Mesenchymal stem cell (in vitro differentiated cells and primary cell): ENCODE measurements around the gene MRGPRF.

Source experiments
- DNase-seq: peaks from one replicate; pipeline ENCODE4 v3.0.0-alpha.2; 2013
- H2AFZ ChIP-seq: one replicate; pipeline ENCODE4 v1.6.1; 2013; ENCODE audit warnings: low read depth, mild to moderate bottlenecking, control low read depth, inconsistent platforms, low read length, moderate library complexity
- H2AK5ac ChIP-seq: 2 replicates; pipeline ENCODE4 v1.6.1; 2013; ENCODE audit warnings: low read length, moderate library complexity, mild to moderate bottlenecking, inconsistent platforms; ENCODE audit not compliant: severe bottlenecking
- H2BK120ac ChIP-seq: one replicate; pipeline ENCODE4 v1.6.1; 2013; ENCODE audit warnings: low read depth, mild to moderate bottlenecking, inconsistent platforms, low read length, moderate library complexity
- H2BK12ac ChIP-seq, 2 experiments: one replicate each; pipeline ENCODE4 v1.6.1; 2013; ENCODE audit warnings: inconsistent platforms in 2 of 2, low read length in 2 of 2, mild to moderate bottlenecking in 2 of 2, moderate library complexity in 2 of 2, control low read depth in 1 of 2
- H2BK15ac ChIP-seq: one replicate; pipeline ENCODE4 v1.6.1; 2013; ENCODE audit warnings: mild to moderate bottlenecking, low read depth, inconsistent platforms; ENCODE audit not compliant: poor library complexity, severe bottlenecking
- H2BK5ac ChIP-seq: 2 replicates; pipeline ENCODE4 v1.6.1; 2013; ENCODE audit warnings: low read depth, mild to moderate bottlenecking, low read length, control low read depth, inconsistent platforms; ENCODE audit not compliant: poor library complexity, severe bottlenecking
- H3K14ac ChIP-seq, 2 experiments: one replicate each; pipeline ENCODE4 v1.6.1; 2013; ENCODE audit warnings: inconsistent platforms in 2 of 2, low read length in 2 of 2, control low read depth in 1 of 2, mild to moderate bottlenecking in 1 of 2, moderate library complexity in 1 of 2
- H3K18ac ChIP-seq, 2 experiments: one replicate each; pipeline ENCODE4 v1.6.1; 2013; ENCODE audit warnings: inconsistent platforms in 2 of 2, low read length in 2 of 2, control low read depth in 1 of 2, low read depth in 1 of 2, mild to moderate bottlenecking in 1 of 2
- H3K23ac ChIP-seq, 2 experiments: one replicate each; pipeline ENCODE4 v1.6.1; 2013; ENCODE audit warnings: inconsistent platforms in 2 of 2, low read length in 2 of 2, mild to moderate bottlenecking in 2 of 2, moderate library complexity in 2 of 2, control low read depth in 1 of 2
- H3K27ac ChIP-seq: 2 replicates; pipeline ENCODE4 v1.5.1; 2013; ENCODE audit warnings: mild to moderate bottlenecking, moderate library complexity, low read length, control low read depth, inconsistent platforms; ENCODE audit not compliant: poor library complexity, severe bottlenecking
- H3K27me3 ChIP-seq, 2 experiments: 2 replicates each; pipeline versions ENCODE4 v1.6.1 to v1.7.0; 2013; ENCODE audit warnings: low read length in 2 of 2, mild to moderate bottlenecking in 2 of 2, moderate library complexity in 2 of 2, control low read depth in 1 of 2, inconsistent platforms in 1 of 2; ENCODE audit not compliant: control insufficient read depth in 1 of 2, insufficient read depth in 1 of 2
- H3K36me3 ChIP-seq, 2 experiments: 2 replicates each; pipeline versions ENCODE4 v1.6.1 to v1.7.0; 2013; ENCODE audit warnings: low read length in 2 of 2, control low read depth in 1 of 2, inconsistent platforms in 1 of 2, low read depth in 1 of 2, mild to moderate bottlenecking in 1 of 2; ENCODE audit not compliant: insufficient read depth in 2 of 2, control insufficient read depth in 1 of 2
- H3K4ac ChIP-seq, 2 experiments: one replicate each; pipeline ENCODE4 v1.6.1; 2013; ENCODE audit warnings: inconsistent platforms in 2 of 2, low read length in 2 of 2, mild to moderate bottlenecking in 2 of 2, moderate library complexity in 2 of 2, control low read depth in 1 of 2, low read depth in 1 of 2
- H3K4me1 ChIP-seq: 2 replicates; pipeline ENCODE4 v1.6.1; 2013; ENCODE audit warnings: low read depth, low read length, control low read depth; ENCODE audit not compliant: control insufficient read depth, insufficient read depth
- H3K4me2 ChIP-seq: 2 replicates; pipeline ENCODE4 v1.6.1; 2013; ENCODE audit warnings: low read length, mild to moderate bottlenecking, inconsistent platforms; ENCODE audit not compliant: poor library complexity, severe bottlenecking
- H3K4me3 ChIP-seq, 2 experiments: 2 replicates each; pipeline versions ENCODE4 v1.5.1 to v1.7.0; 2013; ENCODE audit warnings: low read length in 2 of 2, mild to moderate bottlenecking in 2 of 2, control low read depth in 1 of 2, low read depth in 1 of 2; ENCODE audit not compliant: insufficient read depth in 1 of 2
- H3K79me1 ChIP-seq: replicated peaks from 2 replicates; pipeline ENCODE4 v1.6.1; 2013; ENCODE audit warnings: mild to moderate bottlenecking, control low read depth, low read length, inconsistent platforms; ENCODE audit not compliant: poor library complexity, severe bottlenecking
- H3K9ac ChIP-seq: 2 replicates; pipeline ENCODE4 v1.7.0; 2013; ENCODE audit warnings: mild to moderate bottlenecking, low read length, moderate library complexity
- H3K9me3 ChIP-seq: 2 replicates; pipeline ENCODE4 v1.7.0; 2013; ENCODE audit warnings: mild to moderate bottlenecking, low read length; ENCODE audit not compliant: control insufficient read depth
- H4K8ac ChIP-seq: one replicate; pipeline ENCODE4 v1.6.1; 2013; ENCODE audit warnings: inconsistent platforms, mild to moderate bottlenecking, low read length, moderate library complexity
- H4K91ac ChIP-seq: one replicate; pipeline ENCODE4 v1.6.1; 2013; ENCODE audit warnings: mild to moderate bottlenecking, low read length, inconsistent platforms
- WGBS: methylation state at CpG from one replicate; pipeline ENCODE4 v1.1.7; 2013; ENCODE audit warnings: mixed read lengths; 5-methylcytosine and 5-hydroxymethylcytosine counted together

The MRGPRF gene

DNA sequence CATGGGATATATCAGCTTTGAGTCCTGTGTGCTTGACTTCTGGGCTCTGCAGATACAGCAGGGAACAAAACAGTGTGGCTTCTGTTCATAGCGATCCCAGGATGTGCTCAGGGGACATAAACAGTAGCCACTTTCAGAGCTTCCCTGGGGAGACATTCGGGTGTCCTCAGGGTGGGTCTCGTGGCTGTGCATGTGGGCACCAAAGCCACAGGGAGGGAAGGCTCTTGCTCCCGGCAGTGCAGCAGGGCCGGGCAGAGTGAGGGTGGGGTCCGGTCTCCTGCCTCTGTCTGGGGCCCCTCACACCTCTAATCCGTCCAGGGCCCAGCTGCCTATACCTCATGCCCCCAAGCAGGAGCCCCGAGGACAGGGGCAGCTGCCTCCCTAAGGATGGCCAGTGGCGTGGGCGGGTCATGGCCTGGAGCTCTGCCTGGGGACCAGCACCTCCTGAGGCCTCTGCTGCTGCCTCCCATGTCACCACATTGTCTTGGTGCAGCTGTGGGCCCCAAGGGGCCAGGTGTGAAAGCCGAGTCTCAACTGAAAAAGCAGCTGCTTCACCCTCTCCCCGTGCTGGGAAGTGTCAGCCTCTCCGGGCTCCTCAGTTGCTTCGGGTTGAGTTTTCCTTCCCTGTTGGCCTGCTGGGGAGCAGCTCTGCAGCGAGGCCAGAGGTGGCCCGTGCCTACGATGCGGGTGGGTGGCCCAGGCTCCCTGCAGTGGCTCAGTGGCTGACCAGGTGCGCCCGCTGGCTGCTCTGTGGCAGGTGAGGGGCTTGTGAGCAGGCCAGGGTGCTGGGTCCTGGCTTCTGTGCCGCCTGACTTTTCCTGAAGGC is 39.5 kb upstream of the MRGPRF start:
- 88% methylated on average over 21 of the region's 21 CpGs for WGBS

DNA sequence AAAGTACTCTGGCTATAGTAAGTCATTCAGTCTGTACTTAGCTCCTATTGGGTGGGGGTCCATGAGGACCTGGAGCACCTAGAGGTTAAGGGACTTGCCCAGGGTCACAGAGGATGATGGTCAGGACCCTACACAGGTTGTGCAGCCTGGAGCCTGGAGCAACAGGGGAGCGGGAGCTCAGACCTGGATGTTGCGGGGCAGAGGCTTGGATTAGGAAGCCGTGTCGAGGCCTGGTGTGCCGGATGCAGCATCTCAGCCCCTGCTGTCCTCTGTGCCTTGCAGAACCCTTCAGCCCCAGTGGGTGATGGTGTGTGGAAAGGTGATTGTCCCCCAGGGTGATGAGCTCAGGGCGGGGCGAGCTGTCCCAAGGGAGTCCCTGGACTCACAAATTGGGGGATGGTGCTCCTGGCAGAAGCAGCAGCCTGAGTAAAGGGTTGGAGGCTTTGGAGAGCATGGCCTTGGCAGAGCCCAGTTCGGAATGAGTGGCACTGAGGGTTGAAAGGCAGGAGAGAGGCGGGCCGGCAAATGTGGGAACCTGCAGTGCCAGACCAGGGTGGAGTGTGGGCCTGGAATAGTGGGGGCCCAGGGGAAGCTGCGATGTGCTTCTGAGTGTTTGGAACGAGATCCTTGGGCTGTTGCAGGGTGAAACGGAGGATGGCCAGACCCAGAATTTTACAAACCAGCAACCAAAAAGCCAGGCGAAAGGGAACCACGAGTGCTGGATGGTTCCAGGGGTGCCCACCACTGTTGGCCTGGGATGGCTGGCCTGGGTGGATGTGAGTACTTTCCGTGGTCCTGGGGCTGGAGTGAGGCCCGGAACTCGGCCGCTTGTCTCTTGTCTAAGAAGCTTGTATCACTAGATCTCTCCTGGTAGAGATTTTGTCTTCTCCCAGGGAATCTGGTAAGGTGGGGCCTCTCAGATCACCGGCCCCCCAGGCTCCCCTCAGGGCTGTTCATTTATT is 38.6 kb upstream of the MRGPRF start:
- Histone ChIP-seq H3K27ac (no peak overlapping the region), H3K9me3 (no peaks in the 10 kb centered on the region), H3K36me3 (peaks cover 24 to 33% of the 10 kb centered on the region in 2 experiments), H3K18ac (no peak overlapping the region), H3K4me2 (no peak overlapping the region), H2AK5ac (no peak overlapping the region), H2BK12ac (peak overlapping the region in 1 of 2 experiments; percentile 15), H3K4ac (no peak overlapping the region), H3K14ac (no peak overlapping the region), H3K79me1 (peaks cover 55% of the 10 kb centered on the region), H3K27me3 (no peaks in the 10 kb centered on the region), H2BK5ac (no peak overlapping the region), H3K23ac (peak overlapping the region in 1 of 2 experiments; percentile 79), H3K4me3 (peak overlapping the region in 1 of 2 experiments; percentile 8), H2AFZ (no peak overlapping the region), H3K9ac (peak overlapping the region; percentile 37), H4K8ac (peak overlapping the region; percentile 12), H3K4me1 (peaks cover 19% of the 10 kb centered on the region), H4K91ac (no peak overlapping the region), H2BK15ac (no peak overlapping the region), H2BK120ac (no peak overlapping the region)
- 94% methylated on average over 20 of the region's 20 CpGs for WGBS
- DNase-seq, result no peak

More for the DNA sequence above, 39.5 kb upstream of the MRGPRF start:
- H3K4ac ChIP-seq, result no peak overlapping the region
- H3K9me3 ChIP-seq, result no peaks in the 10 kb centered on the region
- H3K79me1 ChIP-seq, result peaks cover 61% of the 10 kb centered on the region
- H2BK12ac ChIP-seq, result no peak overlapping the region
- no peak overlapping the region for H4K91ac ChIP-seq
- H2AK5ac ChIP-seq, result no peak overlapping the region
- H3K4me3 ChIP-seq, result no peak overlapping the region
- peak overlapping the region in 1 of 2 experiments; percentile 27 for H3K23ac ChIP-seq
- H2AFZ ChIP-seq, result no peak overlapping the region
- H2BK15ac ChIP-seq, result no peak overlapping the region
- H3K36me3 ChIP-seq, result peaks cover 28 to 38% of the 10 kb centered on the region in 2 experiments
- no peak overlapping the region for H3K27ac ChIP-seq
- no peak overlapping the region for H2BK120ac ChIP-seq
- no peak overlapping the region for H3K18ac ChIP-seq
- H3K9ac ChIP-seq, result peak overlapping the region; percentile 37
- H3K27me3 ChIP-seq, result no peaks in the 10 kb centered on the region
- no peak overlapping the region for H3K4me2 ChIP-seq
- H3K14ac ChIP-seq, result no peak overlapping the region
- no peak for DNase-seq
- no peak overlapping the region for H4K8ac ChIP-seq
- H3K4me1 ChIP-seq, result peaks cover 19% of the 10 kb centered on the region
- no peak overlapping the region for H2BK5ac ChIP-seq

DNA sequence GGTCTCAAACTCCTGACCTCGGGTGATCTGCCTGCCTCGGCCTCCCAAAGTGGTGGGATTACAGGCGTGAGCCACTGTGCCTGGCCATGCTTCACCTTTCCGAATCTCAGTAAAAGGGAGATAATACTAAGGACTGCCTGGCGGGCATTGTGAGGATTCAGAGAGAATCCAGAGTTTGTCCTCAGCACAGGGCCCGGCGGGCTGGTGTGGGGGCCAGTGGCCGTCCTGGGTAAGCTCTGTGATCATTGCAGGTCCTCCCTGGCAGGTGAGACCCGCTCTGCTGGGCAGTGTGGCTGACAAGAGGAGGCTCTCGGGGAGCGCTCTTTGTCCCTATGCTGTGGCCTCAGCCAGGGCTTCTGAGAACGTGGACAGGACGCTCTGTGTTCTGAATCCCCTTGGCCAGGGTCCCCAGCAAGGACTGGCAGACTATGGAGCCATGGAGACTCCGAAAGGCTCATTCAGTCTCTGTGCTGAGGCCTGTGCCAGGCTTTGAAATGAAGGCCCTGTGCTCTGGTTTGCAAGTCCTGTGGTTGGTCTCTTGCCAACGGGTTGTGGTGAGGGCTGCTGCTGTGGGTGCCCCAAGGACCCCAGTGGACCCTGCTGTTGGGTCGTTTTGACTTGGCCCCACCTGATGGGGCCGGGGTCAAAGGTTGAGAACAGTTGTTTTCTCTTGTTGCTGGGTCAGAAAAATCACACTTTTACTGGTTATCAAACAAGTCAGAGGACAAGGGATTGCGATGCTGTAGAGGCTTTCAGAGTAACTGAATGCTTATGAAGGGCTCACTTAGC is 37.7 kb upstream of the MRGPRF start:
- Histone ChIP-seq H3K23ac (peak overlapping the region in 1 of 2 experiments; percentile 14), H3K9me3 (no peaks in the 10 kb centered on the region), H3K27ac (no peak overlapping the region), H4K91ac (no peak overlapping the region), H2AK5ac (no peak overlapping the region), H3K4ac (no peak overlapping the region), H2AFZ (no peak overlapping the region), H3K4me2 (no peak overlapping the region), H4K8ac (no peak overlapping the region), H3K14ac (no peak overlapping the region), H3K79me1 (peaks cover 51% of the 10 kb centered on the region), H3K27me3 (no peaks in the 10 kb centered on the region), H3K36me3 (peaks cover 19 to 28% of the 10 kb centered on the region in 2 experiments), H2BK12ac (no peak overlapping the region), H3K4me1 (peaks cover 19% of the 10 kb centered on the region), H3K9ac (peak overlapping the region; percentile 37), H2BK15ac (no peak overlapping the region), H2BK5ac (no peak overlapping the region), H3K18ac (no peak overlapping the region), H2BK120ac (no peak overlapping the region), H3K4me3 (no peak overlapping the region)
- no peak for DNase-seq
- 89% methylated on average over 18 of the region's 18 CpGs for WGBS
